HL-60 (cell line): ENCODE measurements around the gene MRM2.
A peak's percentile ranks its signal among the peaks of the same experiment; 100 is the strongest.

Source experiments
- DNase-seq, 2 experiments: peaks; one replicate each; pipeline ENCODE4 v3.0.0-alpha.2; 2010 to 2020; ENCODE audit warnings: low read depth in 1 of 2, low spot score in 1 of 2
- H3K27ac ChIP-seq: fragments of 250-450 bp; sonication (Bioruptor Pico); replicated peaks from 2 replicates; pipeline ENCODE4 v1.5.1; 2020; ENCODE audit warnings: mild to moderate bottlenecking, moderate library complexity
- H3K27me3 ChIP-seq: fragments of 250-450 bp; sonication (Bioruptor Pico); 2 replicates; pipeline ENCODE4 v1.5.1; 2021; ENCODE audit warnings: mild to moderate bottlenecking, moderate library complexity; ENCODE audit not compliant: insufficient read depth, poor library complexity, severe bottlenecking
- H3K4me3 ChIP-seq: replicated peaks from 2 replicates; pipeline ENCODE4 v1.5.1; 2011; ENCODE audit warnings: mild to moderate bottlenecking, control low read depth, low read length; ENCODE audit not compliant: insufficient read depth
- CTCF ChIP-seq: IDR thresholded peaks from one replicate; pipeline ENCODE4 v1.5.1; 2011; ENCODE audit warnings: low read length, control low read depth, inconsistent platforms; ENCODE audit not compliant: insufficient read depth
- GABPA ChIP-seq: IDR thresholded peaks from 2 replicates; pipeline ENCODE4 v1.6.1; 2012; ENCODE audit warnings: low read depth
- POLR2AphosphoS5 ChIP-seq: IDR thresholded peaks from 2 replicates; pipeline ENCODE4 v1.6.1; 2012; ENCODE audit warnings: low read depth
- SPI1 ChIP-seq: IDR thresholded peaks from 2 replicates; pipeline ENCODE4 v1.6.1; 2012; ENCODE audit warnings: low read depth, mild to moderate bottlenecking, borderline replicate concordance
- TF ChIP-seq, protein P1 (sequence below): IDR thresholded peaks from 2 replicates; pipeline ENCODE4 v1.6.1; 2012; ENCODE audit warnings: low read depth; ENCODE audit not compliant: insufficient replicate concordance

MRM2 gene

DNA sequence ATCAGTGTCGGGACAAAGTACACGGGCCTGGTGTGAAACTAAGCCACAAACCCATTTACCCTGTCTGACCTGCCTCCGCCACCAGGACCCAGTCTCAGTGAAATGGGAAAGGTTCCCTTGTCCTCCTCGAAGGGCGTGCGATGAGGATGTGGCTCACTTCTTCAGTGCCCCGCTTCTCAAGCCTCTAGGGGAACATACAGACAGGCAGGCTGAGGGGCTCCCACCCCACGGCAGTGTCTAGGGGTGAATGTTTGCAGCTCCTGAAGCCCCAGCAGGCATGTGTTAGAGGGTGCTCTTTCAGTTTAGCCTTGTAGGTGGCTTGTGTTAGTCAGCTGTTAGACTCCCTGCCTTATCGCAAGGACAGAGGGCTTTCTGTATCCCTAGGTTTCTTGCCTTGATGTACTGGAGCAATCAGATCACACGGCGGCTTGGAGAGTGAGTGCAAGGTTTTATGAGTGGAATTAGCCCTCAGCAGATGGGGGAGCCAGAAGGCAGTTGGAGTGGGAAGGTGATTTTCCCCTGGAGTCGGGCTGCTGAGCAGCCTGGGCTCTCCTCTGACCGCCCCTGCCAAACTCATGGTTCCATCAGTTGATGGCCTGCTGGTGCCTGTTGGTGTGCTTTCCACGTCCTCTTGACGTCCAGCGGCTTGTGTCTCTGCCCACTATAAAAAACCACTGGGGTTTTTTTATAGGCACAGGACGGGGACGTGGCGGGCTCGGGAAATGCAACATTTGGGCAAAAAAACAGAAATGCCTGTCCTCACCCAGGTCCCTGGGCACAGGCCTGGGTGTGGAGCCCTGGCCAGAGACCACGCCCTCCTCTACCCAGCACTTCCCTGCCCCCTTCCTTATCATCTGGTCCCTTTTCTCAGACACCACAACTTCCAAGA, 780 bp upstream of the MRM2 start:
- H3K27me3 ChIP-seq: no peaks in the 10 kb centered on the region
- DNase-seq: peak in 1 of 2 experiments; percentile 53
- H3K27ac ChIP-seq: peak overlapping the region; percentile 81
- H3K4me3 ChIP-seq: peak overlapping the region; percentile 91
- TF ChIP-seq, protein P1, sequence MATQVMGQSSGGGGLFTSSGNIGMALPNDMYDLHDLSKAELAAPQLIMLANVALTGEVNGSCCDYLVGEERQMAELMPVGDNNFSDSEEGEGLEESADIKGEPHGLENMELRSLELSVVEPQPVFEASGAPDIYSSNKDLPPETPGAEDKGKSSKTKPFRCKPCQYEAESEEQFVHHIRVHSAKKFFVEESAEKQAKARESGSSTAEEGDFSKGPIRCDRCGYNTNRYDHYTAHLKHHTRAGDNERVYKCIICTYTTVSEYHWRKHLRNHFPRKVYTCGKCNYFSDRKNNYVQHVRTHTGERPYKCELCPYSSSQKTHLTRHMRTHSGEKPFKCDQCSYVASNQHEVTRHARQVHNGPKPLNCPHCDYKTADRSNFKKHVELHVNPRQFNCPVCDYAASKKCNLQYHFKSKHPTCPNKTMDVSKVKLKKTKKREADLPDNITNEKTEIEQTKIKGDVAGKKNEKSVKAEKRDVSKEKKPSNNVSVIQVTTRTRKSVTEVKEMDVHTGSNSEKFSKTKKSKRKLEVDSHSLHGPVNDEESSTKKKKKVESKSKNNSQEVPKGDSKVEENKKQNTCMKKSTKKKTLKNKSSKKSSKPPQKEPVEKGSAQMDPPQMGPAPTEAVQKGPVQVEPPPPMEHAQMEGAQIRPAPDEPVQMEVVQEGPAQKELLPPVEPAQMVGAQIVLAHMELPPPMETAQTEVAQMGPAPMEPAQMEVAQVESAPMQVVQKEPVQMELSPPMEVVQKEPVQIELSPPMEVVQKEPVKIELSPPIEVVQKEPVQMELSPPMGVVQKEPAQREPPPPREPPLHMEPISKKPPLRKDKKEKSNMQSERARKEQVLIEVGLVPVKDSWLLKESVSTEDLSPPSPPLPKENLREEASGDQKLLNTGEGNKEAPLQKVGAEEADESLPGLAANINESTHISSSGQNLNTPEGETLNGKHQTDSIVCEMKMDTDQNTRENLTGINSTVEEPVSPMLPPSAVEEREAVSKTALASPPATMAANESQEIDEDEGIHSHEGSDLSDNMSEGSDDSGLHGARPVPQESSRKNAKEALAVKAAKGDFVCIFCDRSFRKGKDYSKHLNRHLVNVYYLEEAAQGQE: no peak
- TF ChIP-seq CTCF (no peak), POLR2AphosphoS5 (no peak), SPI1 (no peak), GABPA (no peak)

GRCh38 chr7:2239242-2239641, 2.8 kb downstream of the MRM2 start:
- TF ChIP-seq SPI1 (no peak), CTCF (no peak), POLR2AphosphoS5 (no peak), GABPA (no peak)
- TF ChIP-seq, protein P1: no peak
- no peak overlapping the region for H3K4me3 ChIP-seq
- DNase-seq: no peak
- no peak overlapping the region for H3K27ac ChIP-seq
- no peaks in the 10 kb centered on the region for H3K27me3 ChIP-seq

GRCh38 chr7:2237109-2237602, 4.8 kb downstream of the MRM2 start:
- peak overlapping the region; percentile 76 for H3K27ac ChIP-seq
- no peaks in the 10 kb centered on the region for H3K27me3 ChIP-seq
- H3K4me3 ChIP-seq: no peak overlapping the region
- TF ChIP-seq, protein P1: no peak
- TF ChIP-seq SPI1: peak; percentile 90
- no peak for TF ChIP-seq CTCF
- peak; percentile 58; the same call in 1 of the 2 replicates for TF ChIP-seq GABPA
- TF ChIP-seq POLR2AphosphoS5: peak; percentile 76
- peak; percentile 90 to 92 for DNase-seq
